HepG2 (cell line): Measurements from ENCODE around the gene RNF208. TPM values are rescaled to one million over a fixed set of nuclear protein-coding genes. Genes with fewer than 3 reads are reported as not detected.

Source experiments
- BCL3 ChIP-seq: sonication (generic); formaldehyde crosslinking; IDR thresholded peaks from 2 replicates; pipeline ENCODE4 v1.5.1; 2020; ENCODE audit warnings: mild to moderate bottlenecking, missing genetic modification reagents, moderate library complexity
- GLI4 ChIP-seq: sonication (generic); formaldehyde crosslinking; IDR thresholded peaks from 2 replicates; pipeline ENCODE4 v1.5.1; 2020; ENCODE audit warnings: missing genetic modification reagents, mild to moderate bottlenecking, moderate library complexity, borderline replicate concordance
- HNRNPK ChIP-seq: fragments of 200-400 bp; formaldehyde crosslinking; IDR thresholded peaks from 2 replicates; pipeline ENCODE4 v1.6.1; 2018; ENCODE audit warnings: low read length, low read depth, moderate library complexity, mild to moderate bottlenecking; ENCODE audit not compliant: poor library complexity, severe bottlenecking
- NFKB2 ChIP-seq: sonication (generic); formaldehyde crosslinking; IDR thresholded peaks from 2 replicates; pipeline ENCODE4 v1.4.0; 2020; ENCODE audit warnings: missing genetic modification reagents, borderline replicate concordance
- PLRG1 ChIP-seq: fragments of 450-650 bp; conservative IDR thresholded peaks from 2 replicates; pipeline ENCODE4 v1.6.1; 2016
- RAD21 ChIP-seq: fragments of 450-650 bp; formaldehyde crosslinking; IDR thresholded peaks from 2 replicates; pipeline ENCODE4 v1.5.0; 2020; ENCODE audit warnings: mild to moderate bottlenecking
- REST ChIP-seq, 2 experiments: IDR thresholded peaks; 2 replicates each; pipeline ENCODE4 v1.6.1; 2011 to 2012; ENCODE audit warnings: low read length in 2 of 2, borderline replicate concordance in 1 of 2, low read depth in 1 of 2, mild to moderate bottlenecking in 1 of 2, moderate library complexity in 1 of 2
- RFX1 ChIP-seq: fragments of 450-650 bp; IDR thresholded peaks from 2 replicates; pipeline ENCODE4 v1.6.1; 2017
- RFX3 ChIP-seq: IDR thresholded peaks from 2 replicates; pipeline ENCODE4 v1.6.1; 2016; ENCODE audit warnings: missing biosample characterization, missing genetic modification reagents
- RXRA ChIP-seq: sonication (generic); formaldehyde crosslinking; IDR thresholded peaks from 2 replicates; pipeline ENCODE4 v1.5.1; 2020; ENCODE audit warnings: missing genetic modification reagents
- SOX6 ChIP-seq, 2 experiments: fragments of 450-650 bp in 1 of 2; sonication (generic) in 1 of 2; formaldehyde crosslinking in 1 of 2; IDR thresholded peaks; 2 replicates each; pipeline versions ENCODE4 v1.4.0 to v1.6.1; 2017 to 2020; ENCODE audit warnings: antibody characterized with exemption in 1 of 2, mild to moderate bottlenecking in 1 of 2, missing genetic modification reagents in 1 of 2
- ZBTB3 ChIP-seq: sonication (generic); formaldehyde crosslinking; IDR thresholded peaks from 2 replicates; pipeline ENCODE4 v1.4.0; 2020; ENCODE audit warnings: low read depth, mild to moderate bottlenecking, moderate library complexity, missing genetic modification reagents, borderline replicate concordance
- ZFP1 ChIP-seq: IDR thresholded peaks from 2 replicates; pipeline ENCODE4 v1.6.1; 2016
- ZKSCAN1 ChIP-seq: fragments of 150-350 bp; IDR thresholded peaks from 2 replicates; pipeline ENCODE4 v1.6.1; 2014; ENCODE audit warnings: low read length
- ZNF337 ChIP-seq: sonication (generic); formaldehyde crosslinking; IDR thresholded peaks from 2 replicates; pipeline ENCODE4 v1.5.1; 2020; ENCODE audit warnings: missing genetic modification reagents, low read depth, mild to moderate bottlenecking, borderline replicate concordance
- ZNF672 ChIP-seq: sonication (generic); formaldehyde crosslinking; IDR thresholded peaks from 2 replicates; pipeline ENCODE4 v1.8.1; 2022; ENCODE audit warnings: missing genetic modification reagents
- ZNF782 ChIP-seq: sonication (generic); formaldehyde crosslinking; IDR thresholded peaks from 2 replicates; pipeline ENCODE4 v1.4.0; 2020; ENCODE audit warnings: missing genetic modification reagents, mild to moderate bottlenecking, borderline replicate concordance
- ZNF891 ChIP-seq: sonication (generic); formaldehyde crosslinking; IDR thresholded peaks from 2 replicates; pipeline ENCODE4 v1.5.0; 2020; ENCODE audit warnings: mild to moderate bottlenecking, missing genetic modification reagents
- polyA plus RNA-seq, 8 experiments: library from polyadenylated mRNA; depleted of rRNA in 3 of 8; stranded (reverse) in 7 of 8; unstranded in 1 of 8; fragments of >200 nt; fragmentation: Illumina TruSeq in 4 of 8; extraction: Trizol in 4 of 8; gene quantifications; 2 replicates each; pipeline versions ENCODE4 v1.2.1 to v1.2.3, GENCODE V29; 2011 to 2016; ENCODE audit warnings: low read depth in 4 of 8, missing spikeins in 1 of 8, mixed read lengths in 1 of 8; ENCODE audit not compliant: insufficient read depth in 1 of 8
- total RNA-seq, 5 experiments: library from RNA; depleted of rRNA; stranded (reverse); fragments of >200 nt; fragmentation: Illumina TruSeq; extraction: Trizol; gene quantifications; 2 replicates each; pipeline ENCODE4 v1.2.3, GENCODE V29; 2016; ENCODE audit warnings: low read depth in 1 of 5
- TF ChIP-seq, protein P1 (sequence below): sonication (generic); formaldehyde crosslinking; conservative IDR thresholded peaks from 2 replicates; pipeline ENCODE4 v1.4.0; 2020; ENCODE audit warnings: missing genetic modification reagents

The RNF208 gene
- total and polyA plus RNA-seq, 2 of the 13 experiments (the other 11 are each of a cell fraction or from before 2014, with no cell fraction given) = 1.6 to 2.1 TPM

- TF ChIP-seq, protein P1, sequence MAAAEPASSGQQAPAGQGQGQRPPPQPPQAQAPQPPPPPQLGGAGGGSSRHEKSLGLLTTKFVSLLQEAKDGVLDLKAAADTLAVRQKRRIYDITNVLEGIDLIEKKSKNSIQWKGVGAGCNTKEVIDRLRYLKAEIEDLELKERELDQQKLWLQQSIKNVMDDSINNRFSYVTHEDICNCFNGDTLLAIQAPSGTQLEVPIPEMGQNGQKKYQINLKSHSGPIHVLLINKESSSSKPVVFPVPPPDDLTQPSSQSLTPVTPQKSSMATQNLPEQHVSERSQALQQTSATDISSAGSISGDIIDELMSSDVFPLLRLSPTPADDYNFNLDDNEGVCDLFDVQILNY (CRISPR knock-in tag) = peak; percentile 96
- TF ChIP-seq RXRA (CRISPR knock-in tag) (peak; percentile 54; the same call in 1 of the 2 replicates), SOX6 (IDR thresholded peaks at IDR 0.05) (no peak), SOX6 (CRISPR knock-in tag; IDR thresholded peaks at IDR 0.05) (no peak), PLRG1 (no peak), REST (IDR thresholded peaks at IDR 0.05; ENCODE audit: borderline replicate concordance in 1 of 2, low read depth in 1 of 2, low read length in 2 of 2) (peak in 1 of 2 experiments; percentile 7; a peak in 1 of 4 replicates), ZBTB3 (no peak), HNRNPK (peak; percentile 23), RAD21 (CRISPR knock-in tag) (0 out of 2 replicates have a peak, but pooled peaks have one; percentile 24), ZFP1 (no peak), ZNF782 (CRISPR knock-in tag) (no peak), ZNF891 (CRISPR knock-in tag) (0 out of 2 replicates have a peak, but pooled peaks have one; percentile 44), RFX1 (no peak), GLI4 (CRISPR knock-in tag) (no peak), BCL3 (CRISPR knock-in tag) (peak; percentile 49; the same call in 1 of the 2 replicates), ZNF672 (CRISPR knock-in tag) (no peak), ZNF337 (CRISPR knock-in tag) (no peak), NFKB2 (no peak), ZKSCAN1 (no peak), RFX3 (CRISPR knock-in tag) (no peak)
Observed at GRCh38 chr9:137205126-137206069, 16.6 kb downstream of the RNF208 start, which contains the start of the genes NDOR1 and TMEM203 (continued).
